Mucosa of rectum (tissue), 2 donors: Measurements from ENCODE around the gene MYLK.

Experiments used
- H3K27ac ChIP-seq, 2 donors: one replicate each; pipeline ENCODE4 v1.7.0; 2013; ENCODE audit warnings: inconsistent platforms in 2 of 2, low read depth in 2 of 2, low read length in 2 of 2
- H3K27me3 ChIP-seq, 2 donors: one replicate each; pipeline ENCODE4 v1.7.0; 2013; ENCODE audit warnings: low read length in 2 of 2; ENCODE audit not compliant: control insufficient read depth in 2 of 2, insufficient read depth in 2 of 2
- H3K36me3 ChIP-seq, 2 donors: one replicate each; pipeline ENCODE4 v1.7.0; 2013; ENCODE audit warnings: low read length in 2 of 2; ENCODE audit not compliant: control insufficient read depth in 2 of 2, insufficient read depth in 2 of 2
- H3K4me1 ChIP-seq, 2 donors: one replicate each; pipeline ENCODE4 v1.7.0; 2013; ENCODE audit warnings: low read length in 2 of 2, mild to moderate bottlenecking in 1 of 2; ENCODE audit not compliant: control insufficient read depth in 2 of 2, insufficient read depth in 2 of 2
- H3K4me3 ChIP-seq, 2 donors: one replicate each; pipeline ENCODE4 v1.7.0; 2013; ENCODE audit warnings: low read length in 2 of 2
- H3K9ac ChIP-seq, 2 donors: one replicate each; pipeline ENCODE4 v1.7.0; 2013; ENCODE audit warnings: low read length in 2 of 2, low read depth in 1 of 2, mild to moderate bottlenecking in 1 of 2
- H3K9me3 ChIP-seq, 2 donors: one replicate each; pipeline ENCODE4 v1.7.0; 2013; ENCODE audit warnings: low read length in 2 of 2; ENCODE audit not compliant: control insufficient read depth in 2 of 2
- donor health status: healthy.
- donor health status: Normal muscosa, but diverticular disease.

Gene MYLK

GRCh38 chr3:123629747-123630047, 254.4 kb downstream of the MYLK start:
- no peak overlapping the region for H3K9ac ChIP-seq
- no peaks in the 10 kb centered on the region for H3K27me3 ChIP-seq
- no peak overlapping the region for H3K27ac ChIP-seq
- no peaks in the 10 kb centered on the region for H3K4me1 ChIP-seq
- H3K9me3 ChIP-seq, result no peaks in the 10 kb centered on the region
- no peak overlapping the region for H3K4me3 ChIP-seq
- peaks cover 14 to 31% of the 10 kb centered on the region in 2 donors for H3K36me3 ChIP-seq

- Histone ChIP-seq H3K4me1 (no peaks in the 10 kb centered on the region), H3K9me3 (no peaks in the 10 kb centered on the region), H3K27ac (no peak overlapping the region), H3K36me3 (peaks cover 11 to 31% of the 10 kb centered on the region in 2 donors), H3K27me3 (no peaks in the 10 kb centered on the region), H3K9ac (no peak overlapping the region), H3K4me3 (no peak overlapping the region)
These were observed 255.0 kb downstream of the MYLK start for GRCh38 chr3:123628996-123629746.

- Histone ChIP-seq H3K27me3 (no peaks in the 10 kb centered on the region), H3K4me3 (no peak overlapping the region), H3K9ac (no peak overlapping the region), H3K36me3 (peaks cover 13 to 31% of the 10 kb centered on the region in 2 donors), H3K27ac (no peak overlapping the region), H3K4me1 (no peaks in the 10 kb centered on the region), H3K9me3 (no peaks in the 10 kb centered on the region)
These were observed 256.2 kb downstream of the MYLK start for GRCh38 chr3:123627673-123628670.

GRCh38 chr3:123626881-123627280, 257.3 kb downstream of the MYLK start:
- H3K36me3 ChIP-seq, result peaks cover 14 to 33% of the 10 kb centered on the region in 2 donors
- H3K9ac ChIP-seq, result no peak overlapping the region
- H3K4me3 ChIP-seq, result no peak overlapping the region
- no peaks in the 10 kb centered on the region for H3K27me3 ChIP-seq
- H3K9me3 ChIP-seq, result no peaks in the 10 kb centered on the region
- H3K4me1 ChIP-seq, result no peaks in the 10 kb centered on the region
- no peak overlapping the region for H3K27ac ChIP-seq

GRCh38 chr3:123624302-123624701, 259.8 kb downstream of the MYLK start:
- Histone ChIP-seq H3K9me3 (no peaks in the 10 kb centered on the region), H3K4me3 (no peak overlapping the region), H3K9ac (no peak overlapping the region), H3K27ac (no peak overlapping the region), H3K4me1 (no peaks in the 10 kb centered on the region), H3K36me3 (peaks cover 6 to 25% of the 10 kb centered on the region in 2 donors), H3K27me3 (no peaks in the 10 kb centered on the region)

GRCh38 chr3:123623346-123623880, 260.7 kb downstream of the MYLK start:
- Histone ChIP-seq H3K27ac (no peak overlapping the region), H3K36me3 (peaks cover 3 to 18% of the 10 kb centered on the region in 2 donors), H3K4me1 (peaks cover 0 to under 1% of the 10 kb centered on the region in 2 donors)

GRCh38 chr3:123622766-123623165, 261.4 kb downstream of the MYLK start:
- no peaks in the 10 kb centered on the region for H3K9me3 ChIP-seq
- no peak overlapping the region for H3K9ac ChIP-seq
- H3K4me1 ChIP-seq, result peaks cover 0 to 2% of the 10 kb centered on the region in 2 donors
- peaks cover 3 to 18% of the 10 kb centered on the region in 2 donors for H3K36me3 ChIP-seq
- no peak overlapping the region for H3K27ac ChIP-seq
- H3K27me3 ChIP-seq, result no peaks in the 10 kb centered on the region
- no peak overlapping the region for H3K4me3 ChIP-seq

More at GRCh38 chr3:123623346-123623880, 260.7 kb downstream of the MYLK start:
- Histone ChIP-seq H3K9me3 (no peaks in the 10 kb centered on the region), H3K4me3 (no peak overlapping the region), H3K27me3 (no peaks in the 10 kb centered on the region), H3K9ac (no peak overlapping the region)

GRCh38 chr3:123621850-123622189, 262.3 kb downstream of the MYLK start:
- H3K27me3 ChIP-seq, result no peaks in the 10 kb centered on the region
- H3K9me3 ChIP-seq, result no peaks in the 10 kb centered on the region
- H3K4me3 ChIP-seq, result no peak overlapping the region
- H3K9ac ChIP-seq, result no peak overlapping the region
- H3K4me1 ChIP-seq, result peaks cover 0 to 2% of the 10 kb centered on the region in 2 donors
- peaks cover 3 to 15% of the 10 kb centered on the region in 2 donors for H3K36me3 ChIP-seq
- peak overlapping the region in 1 of 2 donors; percentile 12 for H3K27ac ChIP-seq

- no peak overlapping the region for H3K9ac ChIP-seq
- peak overlapping the region; percentile 9 to 12 for H3K27ac ChIP-seq
- peaks cover 3 to 10% of the 10 kb centered on the region in 2 donors for H3K36me3 ChIP-seq
- no peaks in the 10 kb centered on the region for H3K9me3 ChIP-seq
- H3K27me3 ChIP-seq, result no peaks in the 10 kb centered on the region
- H3K4me3 ChIP-seq, result no peak overlapping the region
- peaks cover 0 to 2% of the 10 kb centered on the region in 2 donors for H3K4me1 ChIP-seq
These were observed 262.8 kb downstream of the MYLK start for GRCh38 chr3:123621186-123621849.
